Measurements from ENCODE around the gene NPNT. TPM values are rescaled to one million over a fixed set of nuclear protein-coding genes. Genes with fewer than 3 reads are reported as not detected.

Gene NPNT
- total RNA-seq, 1 donor from 2014 or later: 5.8 TPM

DNA sequence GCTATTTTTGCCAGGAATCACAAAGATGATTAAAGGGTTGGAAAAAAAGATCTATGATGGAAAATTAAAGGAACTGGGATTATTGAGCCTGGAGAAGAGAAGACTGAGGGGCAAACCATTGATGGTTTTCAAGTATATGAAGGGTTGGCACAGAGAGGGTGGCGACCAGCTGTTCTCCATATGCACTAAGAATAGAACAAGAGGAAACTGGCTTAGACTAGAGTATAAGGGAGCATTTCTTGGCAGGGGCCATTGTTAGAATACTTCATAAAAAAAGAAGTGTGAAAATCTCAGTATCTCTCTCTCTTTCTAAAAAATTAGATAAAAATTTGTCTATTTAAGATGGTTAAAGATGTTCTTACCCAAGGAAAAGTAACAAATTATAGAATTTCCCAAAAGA lies 75.1 kb downstream of the NPNT start:
- DNase-seq (ENCODE audit: low spot score): no peak

DNA sequence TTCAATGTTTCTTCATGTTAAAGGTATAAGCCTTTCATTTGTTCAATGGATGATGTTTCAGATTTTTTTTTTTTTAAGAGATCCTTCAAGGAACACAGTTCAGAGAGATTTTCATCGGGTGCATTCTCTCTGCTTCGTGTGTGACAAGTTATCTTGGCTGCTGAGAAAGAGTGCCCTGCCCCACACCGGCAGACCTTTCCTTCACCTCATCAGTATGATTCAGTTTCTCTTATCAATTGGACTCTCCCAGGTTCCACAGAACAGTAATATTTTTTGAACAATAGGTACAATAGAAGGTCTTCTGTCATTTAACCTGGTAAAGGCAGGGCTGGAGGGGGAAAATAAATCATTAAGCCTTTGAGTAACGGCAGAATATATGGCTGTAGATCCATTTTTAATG lies 75.8 kb downstream of the NPNT start:
- DNase-seq (ENCODE audit: low spot score): no peak

DNA sequence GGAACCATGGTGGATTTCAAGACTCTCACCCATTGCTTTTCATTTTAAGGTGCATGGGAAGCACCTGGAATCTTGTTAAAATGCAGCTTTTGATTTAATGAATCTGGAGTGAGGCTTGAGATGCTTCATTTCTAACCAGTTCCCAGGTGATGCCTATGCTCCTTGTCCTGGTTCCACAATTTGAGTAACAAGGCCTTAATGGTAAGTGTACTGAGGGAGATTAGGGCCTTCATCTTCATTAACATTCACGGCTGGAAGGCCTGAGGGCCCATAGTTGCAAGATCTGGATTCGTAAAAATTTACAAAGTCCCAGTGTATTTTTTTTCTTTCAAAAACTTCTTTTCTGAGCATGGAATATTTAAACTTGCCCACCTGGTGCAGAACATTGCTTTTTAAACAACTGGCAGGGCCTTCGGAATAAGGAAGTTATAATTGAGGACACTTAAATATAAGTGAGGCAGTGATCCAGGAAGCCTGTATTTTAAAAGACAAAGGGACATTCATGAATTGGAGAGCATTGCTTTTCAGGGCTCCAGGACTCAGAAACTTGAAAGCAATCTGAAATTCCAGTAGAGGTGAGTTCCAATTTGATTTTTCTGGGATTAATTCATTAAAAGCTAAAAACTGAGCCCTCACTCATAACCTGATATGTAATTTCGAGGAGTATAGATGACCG lies 77.8 kb downstream of the NPNT start:
- no peak for DNase-seq (ENCODE audit: low spot score)

DNA sequence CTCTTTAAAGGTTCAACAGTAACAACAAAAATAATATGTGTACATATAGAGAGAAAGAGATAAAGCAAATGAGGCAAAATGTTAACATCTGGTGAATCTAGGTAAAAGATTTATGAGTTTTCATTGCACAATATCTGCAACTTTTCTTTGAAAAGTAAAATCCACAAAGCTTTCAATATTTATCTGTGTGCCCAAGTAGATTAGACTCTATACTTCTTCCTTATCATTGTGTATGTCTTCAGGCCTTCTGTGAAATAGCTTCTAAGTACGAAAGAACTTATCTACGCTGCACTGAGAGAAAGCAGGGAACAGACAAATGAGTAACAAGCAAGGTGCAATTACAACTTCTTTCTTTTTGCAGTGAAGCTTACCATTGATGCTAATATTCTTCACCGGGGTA lies 81.6 kb downstream of the NPNT start:
- no peak for DNase-seq (ENCODE audit: low spot score)

DNA sequence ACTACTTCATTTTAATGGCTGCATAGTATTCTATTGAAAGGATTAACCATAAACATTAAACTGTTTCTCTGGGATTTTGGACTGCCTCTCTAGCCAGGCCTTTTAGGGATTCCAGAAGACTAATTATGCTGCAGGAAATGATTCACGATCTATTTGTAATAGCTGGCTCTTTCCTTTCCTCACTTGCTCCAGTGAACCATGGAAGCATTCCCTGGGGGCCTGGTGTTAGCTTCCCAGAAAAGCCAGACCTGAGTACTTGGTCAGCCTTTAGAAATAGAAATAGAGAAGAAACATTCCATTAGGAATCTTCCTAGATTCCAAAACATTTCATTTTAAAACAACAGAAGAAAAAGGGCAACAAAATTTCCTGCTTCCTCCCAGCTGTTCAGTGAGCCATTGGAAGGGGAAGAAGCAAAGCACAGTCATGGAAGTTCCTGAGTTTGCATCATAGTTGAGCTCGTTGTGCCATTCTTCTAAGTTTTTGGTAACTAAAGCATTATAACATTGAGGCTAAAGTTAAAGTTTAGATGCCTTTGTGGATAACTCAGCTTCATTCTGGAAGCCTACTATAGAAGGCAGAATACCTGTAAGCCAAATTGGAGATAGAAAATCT lies 83.5 kb downstream of the NPNT start:
- DNase-seq (ENCODE audit: low spot score): no peak

DNA sequence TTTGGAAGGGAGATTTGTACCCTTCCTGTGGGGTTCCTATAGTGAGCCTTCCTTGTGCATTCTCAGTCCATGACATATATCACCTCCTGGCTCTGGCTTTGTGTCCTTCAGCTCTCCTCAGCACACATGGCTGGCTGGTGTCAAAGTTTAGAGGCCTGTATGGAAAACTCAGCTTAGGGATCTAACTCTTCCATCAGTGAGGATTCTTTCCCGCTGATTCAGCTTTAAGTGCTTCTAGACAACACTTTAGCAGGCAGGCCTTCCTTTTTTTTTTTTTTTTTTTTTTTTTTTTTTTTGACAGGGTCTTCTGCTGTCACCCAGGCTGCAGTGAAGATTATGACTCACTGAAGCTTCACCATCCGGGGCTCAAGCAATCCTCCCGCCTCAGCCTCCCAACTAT lies 84.2 kb downstream of the NPNT start:
- DNase-seq (ENCODE audit: low spot score): no peak

DNA sequence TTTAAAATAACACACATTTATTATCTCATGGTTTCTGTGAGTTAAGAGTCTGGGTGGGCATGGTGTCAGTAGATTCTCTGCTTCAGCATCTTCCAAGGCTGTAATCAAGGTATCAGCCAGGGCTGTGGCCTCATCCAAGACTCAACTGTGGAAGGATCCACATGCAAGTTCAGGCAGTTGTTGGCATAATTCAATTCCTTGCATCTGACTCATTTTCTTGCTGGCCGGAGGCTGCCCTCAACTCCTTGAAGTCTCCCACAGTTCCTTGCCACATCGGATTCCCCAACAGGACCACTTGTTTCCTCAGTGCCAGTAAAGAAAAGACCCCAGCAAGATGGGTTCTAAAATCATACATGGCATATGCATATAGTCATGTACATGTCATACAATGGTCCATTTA lies 93.4 kb downstream of the NPNT start:
- no peak for DNase-seq (ENCODE audit: low spot score)

DNA sequence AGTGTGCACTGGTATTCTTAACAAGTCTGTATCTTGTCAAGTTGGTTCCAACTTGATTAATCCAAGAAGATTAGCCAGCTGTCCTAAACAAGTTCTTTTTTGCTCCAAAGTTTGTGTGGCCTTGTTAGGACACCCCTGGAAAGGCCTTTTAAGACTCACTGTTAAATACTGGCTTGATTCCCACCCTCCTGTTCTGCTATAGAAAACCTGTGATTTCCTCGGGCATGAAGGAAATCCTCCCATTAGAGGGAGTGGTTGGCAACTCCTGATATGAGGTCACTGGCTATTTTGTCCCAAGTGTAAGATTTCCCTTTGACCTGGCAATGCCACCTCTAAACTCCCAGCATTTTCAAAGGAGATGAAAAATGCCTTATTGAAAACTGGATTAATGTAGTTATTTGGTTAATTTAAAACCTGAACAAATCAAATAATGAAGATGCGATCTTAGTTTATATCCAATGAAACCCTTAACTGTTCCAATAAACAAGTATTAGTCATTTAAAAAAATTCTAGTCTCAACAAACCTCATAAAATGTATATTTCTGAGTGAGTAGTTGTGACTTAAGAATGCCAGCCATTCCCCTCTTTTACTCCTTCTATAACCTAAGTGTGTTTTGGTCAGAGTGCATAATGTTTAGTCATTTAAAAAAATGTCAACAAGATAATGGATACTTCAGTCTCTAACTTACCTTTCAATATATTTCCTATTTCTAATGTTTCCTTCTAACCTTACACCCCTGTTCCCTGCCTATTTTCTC lies 94.4 kb downstream of the NPNT start:
- no peak for DNase-seq (ENCODE audit: low spot score)

DNA sequence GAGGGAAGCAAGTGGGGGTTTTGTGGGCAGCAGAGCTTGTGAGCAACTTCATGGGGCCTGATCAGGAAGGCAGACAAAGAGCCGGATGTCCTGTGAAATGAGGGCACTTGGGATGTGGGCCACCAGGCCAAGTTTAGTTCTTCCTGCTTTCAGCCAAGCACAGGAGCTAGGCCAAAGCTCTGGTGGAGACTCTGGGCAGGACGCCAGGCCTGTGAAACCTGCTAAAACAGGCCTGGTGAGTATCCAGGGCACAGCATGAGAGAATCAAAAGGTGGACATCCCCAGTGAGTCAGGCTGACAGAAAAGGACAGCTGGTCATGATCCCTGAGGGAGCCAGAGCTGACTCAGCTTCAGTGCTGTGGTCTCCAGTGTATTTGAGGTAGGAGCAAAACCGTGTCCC lies 95.7 kb downstream of the NPNT start:
- DNase-seq (ENCODE audit: low spot score): peak; percentile 52

DNA sequence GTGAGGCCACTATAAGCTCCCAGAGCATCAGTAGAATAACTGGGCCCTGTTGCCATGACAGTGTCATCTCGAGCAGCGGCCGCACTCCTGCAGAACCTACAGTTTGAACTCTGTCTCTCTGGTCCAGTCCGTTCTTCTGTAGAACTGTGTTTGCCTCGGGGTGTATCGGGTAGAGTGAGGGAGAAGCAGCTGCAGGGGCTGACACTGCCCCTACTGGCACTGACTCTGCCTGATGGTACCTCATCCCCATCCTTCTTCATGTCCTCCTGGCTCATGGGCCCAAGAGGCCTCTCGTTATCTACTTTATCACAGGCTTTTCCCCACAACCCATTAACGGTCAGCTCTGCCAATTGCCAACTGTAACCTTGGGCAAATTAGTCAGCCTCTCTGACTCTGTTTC lies 96.5 kb downstream of the NPNT start:
- no peak for DNase-seq (ENCODE audit: low spot score)

DNA sequence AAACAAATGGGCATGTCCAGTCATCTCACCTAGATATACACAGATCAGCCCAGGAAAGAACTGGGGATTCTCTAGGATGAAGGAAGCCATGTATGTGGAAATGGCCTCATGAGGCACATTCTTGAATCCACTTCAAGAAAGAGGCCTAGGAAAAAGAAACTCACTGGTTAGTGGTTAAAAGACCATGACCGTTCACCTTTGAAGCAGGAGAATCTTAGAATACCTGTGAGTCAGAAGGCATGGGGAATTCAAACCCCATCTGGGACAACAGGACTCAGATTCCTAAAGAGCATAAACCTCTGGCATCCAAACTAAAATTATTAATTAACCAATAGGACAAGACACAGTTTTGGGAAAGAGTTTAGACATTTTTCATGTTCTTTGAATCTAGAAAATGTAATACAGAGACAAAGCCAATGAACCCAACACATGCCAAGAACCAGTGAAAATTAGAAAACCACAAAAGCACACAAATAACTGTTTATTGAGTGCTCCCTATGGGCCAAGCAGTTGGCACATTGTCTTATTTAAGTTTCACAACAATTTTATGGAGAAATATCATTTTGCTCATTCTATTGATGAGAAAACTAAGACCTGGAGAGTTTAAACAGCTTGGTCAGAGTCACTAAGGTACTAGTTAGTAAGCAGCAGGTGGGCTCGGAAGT lies 97.5 kb downstream of the NPNT start:
- DNase-seq (ENCODE audit: low spot score): no peak

DNA sequence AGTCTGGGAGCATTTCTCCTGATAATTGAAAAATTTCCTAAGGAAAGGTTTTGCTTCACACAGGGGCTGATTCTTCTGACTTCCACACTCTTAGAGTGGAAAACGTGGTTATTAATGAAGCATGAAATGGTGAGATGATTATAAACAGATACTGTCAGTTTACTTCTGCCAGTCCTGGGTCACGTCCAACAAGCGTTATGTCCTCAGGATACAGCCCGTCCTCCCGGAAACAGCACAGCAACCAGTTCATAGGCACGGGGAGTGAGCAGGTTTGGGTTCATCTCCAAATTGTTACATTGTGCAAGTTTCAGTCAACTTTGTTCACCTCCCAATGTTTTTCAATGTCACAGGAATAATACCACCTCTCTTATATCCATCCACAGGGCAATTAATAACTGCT lies 98.8 kb downstream of the NPNT start:
- DNase-seq (ENCODE audit: low spot score): no peak

DNA sequence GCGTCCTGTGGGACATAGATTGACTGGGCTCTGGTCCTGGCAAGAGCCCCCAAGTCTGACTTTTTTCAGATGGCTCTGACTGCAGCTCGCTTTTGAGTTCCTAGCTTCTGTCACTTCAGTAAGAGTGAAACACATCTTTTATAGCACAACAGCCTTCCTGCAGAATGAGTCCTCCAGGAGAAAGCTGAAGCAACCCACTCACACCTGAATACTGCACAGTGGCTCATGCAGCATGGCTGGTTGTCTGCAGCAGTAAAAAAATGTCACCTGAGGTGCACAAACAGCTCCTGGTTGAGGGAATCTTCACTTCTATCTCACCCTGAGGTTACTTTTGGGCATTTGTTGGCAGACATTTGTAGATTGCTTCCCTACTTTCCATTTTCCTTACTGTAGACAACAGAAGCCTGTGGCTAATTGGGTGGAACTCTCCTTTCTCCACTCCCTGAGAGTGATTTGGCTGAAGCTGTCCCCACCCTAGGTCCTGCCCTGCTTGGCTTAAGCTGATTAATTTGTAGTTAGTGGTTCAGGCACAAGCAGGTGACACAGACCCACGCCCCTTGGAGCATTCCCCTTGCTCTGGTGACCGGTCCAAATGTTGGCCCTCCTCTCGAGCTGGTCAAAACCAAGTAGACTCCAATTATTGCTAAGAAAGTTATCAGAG lies 99.7 kb downstream of the NPNT start:
- no peak for DNase-seq (ENCODE audit: low spot score)

DNA sequence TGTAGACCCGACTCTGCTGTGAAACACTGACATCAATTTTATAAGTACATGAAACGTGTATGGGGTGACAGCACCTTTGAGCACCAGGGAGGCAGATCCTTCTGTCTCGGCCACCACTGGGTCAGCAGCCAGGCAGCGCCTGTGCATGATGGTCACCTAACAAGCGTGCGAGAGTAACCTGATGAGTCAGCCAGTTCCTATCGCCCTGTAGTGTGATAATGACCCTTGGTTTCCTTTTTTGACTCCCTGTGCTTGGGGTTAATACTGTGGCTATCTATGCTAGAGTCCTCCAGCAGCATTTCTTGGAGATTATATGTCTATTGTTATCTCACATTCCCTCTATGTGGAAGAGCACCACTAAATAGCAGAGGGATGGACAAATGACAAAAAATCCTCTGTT lies 101.6 kb downstream of the NPNT start:
- no peak for DNase-seq (ENCODE audit: low spot score)

DNA sequence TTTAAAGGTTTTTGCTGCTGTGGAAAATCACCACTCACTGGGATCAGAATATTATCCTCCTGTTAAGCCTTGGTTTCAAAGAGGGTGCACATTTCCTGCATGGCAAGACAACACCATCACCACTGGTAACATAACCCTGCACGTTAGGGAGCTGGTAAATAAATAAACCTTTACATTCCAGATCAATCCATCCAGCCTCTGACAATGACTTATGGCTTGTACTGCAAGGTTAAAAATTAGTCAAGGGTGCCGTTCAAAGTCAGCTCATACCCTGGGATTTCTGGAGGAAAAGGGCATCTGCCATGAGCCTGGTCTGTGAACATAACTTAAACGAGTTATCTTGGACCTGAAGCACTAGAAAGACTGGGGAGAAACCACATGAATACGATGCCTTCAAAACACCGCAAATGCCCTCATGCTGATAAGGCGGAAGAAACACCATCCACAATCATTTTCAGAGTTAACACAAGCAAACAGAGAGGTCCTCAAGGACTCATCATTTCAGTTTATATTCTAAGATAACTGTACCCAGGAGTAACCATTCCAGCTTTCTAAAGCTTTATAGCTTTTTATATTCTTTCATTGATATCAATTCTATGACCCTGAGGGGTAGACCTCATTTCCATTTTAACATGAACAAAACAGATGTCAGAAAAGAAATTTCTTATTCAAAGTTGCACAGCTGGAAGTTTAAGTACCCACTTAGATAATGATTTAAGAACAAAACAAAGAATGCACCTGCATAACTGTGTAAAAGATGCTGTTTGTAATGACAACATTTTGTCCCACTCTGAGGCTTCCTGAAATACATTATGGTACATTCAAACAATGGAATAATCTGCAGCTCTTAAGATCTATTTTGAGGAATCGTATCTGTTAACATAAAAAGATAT lies 103.1 kb downstream of the NPNT start:
- DNase-seq (ENCODE audit: low spot score): no peak

DNA sequence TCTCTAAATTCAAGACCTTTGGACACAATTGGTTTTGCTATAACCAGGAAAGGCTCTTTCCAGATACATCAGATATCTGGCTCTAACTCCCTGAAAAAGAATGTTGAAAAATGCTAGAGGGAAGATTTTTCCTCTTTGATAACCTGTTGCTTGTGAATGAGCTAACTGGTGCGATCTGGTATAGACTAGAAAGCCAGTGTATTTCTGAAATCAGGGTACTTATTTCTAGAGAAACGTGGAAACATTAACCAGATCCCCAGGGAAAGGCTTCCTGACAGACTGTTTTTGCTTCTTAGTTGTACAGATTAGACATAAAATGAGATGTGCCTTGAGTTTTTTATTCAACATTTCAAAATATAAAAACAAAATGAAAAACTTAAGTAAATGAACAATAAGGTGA lies 107.7 kb downstream of the NPNT start:
- no peak for DNase-seq (ENCODE audit: low spot score)

DNA sequence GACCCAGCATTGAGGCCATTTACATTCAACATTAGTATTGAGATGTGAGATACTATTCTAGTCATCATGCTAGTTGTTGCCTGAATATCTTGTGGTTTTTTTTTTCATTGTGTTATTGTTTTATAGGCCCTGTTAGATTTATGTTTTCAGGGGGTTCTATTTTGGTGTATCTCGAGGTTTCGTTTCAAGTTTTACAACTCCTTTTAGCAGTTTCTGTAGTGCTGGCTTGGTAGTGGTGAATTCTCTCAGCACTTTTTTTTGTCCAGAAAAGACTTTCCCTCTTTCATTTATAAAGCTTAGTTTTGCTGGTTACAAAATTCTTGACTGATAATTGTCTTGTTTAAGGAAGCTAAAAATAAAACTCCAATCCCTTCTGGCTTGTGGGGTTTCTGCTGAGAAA lies 115.5 kb downstream of the NPNT start:
- no peak for DNase-seq (ENCODE audit: low spot score)

DNA sequence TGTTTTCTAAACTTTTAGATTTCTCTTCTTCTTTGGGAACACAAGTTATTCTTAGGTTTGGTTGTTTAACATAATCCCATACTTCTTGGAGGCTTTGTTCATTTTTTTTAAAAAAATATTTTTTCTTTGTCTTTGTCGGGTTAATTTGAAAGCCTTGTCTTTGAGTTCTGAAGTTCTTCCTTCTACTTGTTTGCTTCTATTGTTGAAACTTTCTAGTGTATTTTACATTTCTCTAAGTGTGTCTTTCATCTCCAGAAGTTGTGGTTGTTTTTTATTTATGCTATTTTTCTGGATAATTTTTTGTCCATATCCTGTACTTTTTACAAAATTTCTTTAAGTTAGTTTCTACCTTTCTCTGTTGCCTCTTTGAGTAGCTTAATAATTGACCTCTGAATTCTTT lies 116.1 kb downstream of the NPNT start:
- DNase-seq (ENCODE audit: low spot score): no peak

DNA sequence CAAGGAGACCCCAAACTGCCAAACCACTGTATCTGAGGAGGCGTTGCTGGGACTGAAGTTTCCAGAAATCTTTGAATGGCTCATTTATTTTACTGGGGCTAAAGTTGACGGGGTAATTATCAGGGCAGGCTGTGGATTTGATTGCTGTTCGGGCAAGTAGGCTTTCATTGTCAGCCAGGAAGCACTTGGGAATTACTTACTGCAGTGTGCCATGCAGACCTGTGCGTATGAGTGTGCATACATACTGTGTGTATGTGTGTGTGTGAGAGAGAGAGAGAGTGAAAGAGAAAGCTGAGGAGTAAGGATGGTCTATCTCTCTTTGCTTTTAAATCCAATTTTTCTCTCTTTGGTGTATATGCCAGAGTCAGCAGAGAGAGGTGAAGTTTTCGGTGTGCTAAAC lies 122.7 kb downstream of the NPNT start:
- no peak for DNase-seq (ENCODE audit: low spot score)

DNA sequence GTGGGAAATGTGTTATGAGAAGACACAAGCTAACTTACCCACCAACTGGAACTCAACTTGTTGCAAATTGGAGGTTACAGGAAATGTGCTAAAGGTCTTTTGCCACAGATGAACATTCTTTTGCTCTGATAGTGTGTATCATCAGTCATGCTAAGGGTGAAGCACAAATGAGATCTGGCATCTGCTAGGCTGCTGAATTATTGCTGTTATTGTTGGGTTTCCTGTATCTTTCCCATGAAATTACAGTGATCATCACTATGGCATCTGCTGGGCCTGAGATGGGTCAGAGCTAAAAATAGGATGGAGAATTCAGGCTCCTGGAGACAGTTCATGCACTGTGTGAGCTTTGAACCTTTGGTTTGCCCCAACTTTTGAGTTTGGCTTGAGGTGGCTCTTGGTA lies 124.5 kb downstream of the NPNT start:
- DNase-seq (ENCODE audit: low spot score): no peak
